Ovary (tissue), 9 donors: Measurements from ENCODE around the gene CCDC174. TPM values are rescaled to one million over a fixed set of nuclear protein-coding genes. Genes with fewer than 3 reads are reported as not detected.

ENCODE experiments used
- DNase-seq, 5 donors: peaks; one replicate each; pipeline ENCODE4 v3.0.0-alpha.2; 2019 to 2020
- H3K27ac ChIP-seq, 2 donors: fragments of 200-600 bp; one replicate each; pipeline versions ENCODE4 v1.5.1 to v1.8.0; 2019 to 2022
- H3K27me3 ChIP-seq: fragments of 200-600 bp; one replicate; pipeline ENCODE4 v1.8.0; 2022
- H3K36me3 ChIP-seq: fragments of 200-600 bp; sonication (generic); one replicate; pipeline ENCODE4 v1.5.1; 2019
- H3K4me1 ChIP-seq: one replicate; pipeline ENCODE4 v1.8.1; 2013; ENCODE audit warnings: mild to moderate bottlenecking, moderate library complexity; ENCODE audit not compliant: insufficient read depth
- H3K4me3 ChIP-seq: fragments of 200-600 bp; sonication (generic); one replicate; pipeline ENCODE4 v1.5.1; 2017
- H3K9me3 ChIP-seq, 2 donors: fragments of 200-600 bp in 1 of 2; sonication (generic) in 1 of 2; one replicate each; pipeline versions ENCODE4 v1.5.1 to v1.8.1; 2013 to 2019; ENCODE audit warnings: mild to moderate bottlenecking in 1 of 2, moderate library complexity in 1 of 2
- CTCF ChIP-seq, 3 donors: fragments of 450-650 bp in 2 of 3; fragments of 200-600 bp in 1 of 3; IDR thresholded peaks; one replicate each; pipeline versions ENCODE4 v1.5.1 to v1.8.0; 2016 to 2022; ENCODE audit warnings: antibody characterized with exemption in 3 of 3, mild to moderate bottlenecking in 1 of 3
- EP300 ChIP-seq: sonication (generic); formaldehyde crosslinking; IDR thresholded peaks from one replicate; pipeline ENCODE4 v1.6.1; 2017; ENCODE audit warnings: antibody characterized with exemption
- POLR2A ChIP-seq: fragments of 450-650 bp; IDR thresholded peaks from one replicate; pipeline ENCODE4 v1.6.1; 2017; ENCODE audit warnings: antibody characterized with exemption, mild to moderate bottlenecking, moderate library complexity
- WGBS, 3 donors: extraction: QIAGEN DNeasy Blood & Tissue Kit in 1 of 3; methylation state at CpG; one replicate each; pipeline versions ENCODE4 v1.1.5 to v1.1.7; 2013 to 2017; 5-methylcytosine and 5-hydroxymethylcytosine counted together
- intact Hi-C, 4 donors: fragments of 100-400 bp; cut with DNase I; formaldehyde crosslinking; loops; one replicate each; pipeline versions ENCODE4 v1.11.0 to v1.15.1; 2022 to 2023
- polyA plus RNA-seq, 2 donors: library from polyadenylated mRNA; stranded (reverse); fragments of 200-250 nt in 1 of 2; fragments of 350-450 nt in 1 of 2; fragmentation: Illumina TruSeq in 1 of 2; extraction: RNeasy Lipid Tissue Mini Kit (QIAGEN cat#74804) in 1 of 2; gene quantifications; one replicate each; pipeline ENCODE4 v1.2.3, GENCODE V29; 2013 to 2014
- total RNA-seq, 7 donors: library from RNA; depleted of rRNA in 2 of 7; stranded (reverse); fragments of >200 nt in 2 of 7; fragmentation: NEBNext Ultra II Directional in 3 of 7; extraction: Animal tissue kit (Norgen Biotek cat#: 25700) in 3 of 7; gene quantifications; one replicate each; pipeline versions ENCODE4 v1.1.0 to v1.2.4, GENCODE V29; 2016 to 2023
- donor health status: DM: no; HTN: no; CAD: no; lungs with moderate emphysema.
- donor health status: DM: no; HTN: no; CAD: no.
- donor health status: Bipolar disorder and iron deficiency.
- donor health status: DM: yes; HTN: yes; CAD: no.
- donor health status: DM: no; HTN: no; CAD: no.
- donor health status: DM: yes; HTN: yes; CAD: no.

Gene CCDC174
- total and polyA plus RNA-seq, 9 donors, result 18.8 to 35.5 (median 25.2) TPM

- Histone ChIP-seq H3K27me3 (no peaks in the 10 kb centered on the region), H3K4me3 (no peak overlapping the region), H3K36me3 (no peaks in the 10 kb centered on the region), H3K9me3 (no peaks in the 10 kb centered on the region), H3K27ac (no peak overlapping the region), H3K4me1 (no peaks in the 10 kb centered on the region)
- DNase-seq, result no peak
- intact Hi-C loops, result loop anchor here in 2 of 4 donors (5.0 to 10.0 kb wide), 2 partner anchors 108 to 235 kb away; no protein-coding TSS in a partner anchor
- TF ChIP-seq CTCF (IDR thresholded peaks at IDR 0.05) (no peak), POLR2A (no peak), EP300 (no peak)
- WGBS, 3 donors, result 51 to 77% (median 65%) methylated on average over 4 of the region's 4 CpGs
Measured at GRCh38 chr3:14676881-14677280, 25.3 kb downstream of the CCDC174 start.

- no peak overlapping the region for H3K27ac ChIP-seq
- no peak overlapping the region for H3K4me3 ChIP-seq
- no peaks in the 10 kb centered on the region for H3K9me3 ChIP-seq
- 49 to 63% (median 53%) methylated on average over 7 of the region's 7 CpGs for WGBS, 3 donors
- no peaks in the 10 kb centered on the region for H3K4me1 ChIP-seq
- intact Hi-C loops, result loop anchor here in 2 of 4 donors (5.0 to 10.0 kb wide), 2 partner anchors 107 to 234 kb away; no protein-coding TSS in a partner anchor
- no peak for TF ChIP-seq CTCF (IDR thresholded peaks at IDR 0.05)
- TF ChIP-seq POLR2A, result no peak
- no peak for TF ChIP-seq EP300
- no peaks in the 10 kb centered on the region for H3K36me3 ChIP-seq
- no peak for DNase-seq
- no peaks in the 10 kb centered on the region for H3K27me3 ChIP-seq
Measured at GRCh38 chr3:14678015-14678503, 26.5 kb downstream of the CCDC174 start.

GRCh38 chr3:14680115-14680514 is 28.6 kb downstream of the CCDC174 start:
- 84 to 91% (median 89%) methylated on average over 1 of the region's 1 CpG for WGBS, 3 donors
- DNase-seq, result no peak
- Histone ChIP-seq H3K4me1 (no peaks in the 10 kb centered on the region), H3K27me3 (no peaks in the 10 kb centered on the region), H3K9me3 (no peaks in the 10 kb centered on the region), H3K4me3 (no peak overlapping the region), H3K27ac (no peak overlapping the region), H3K36me3 (no peaks in the 10 kb centered on the region)
- no peak for TF ChIP-seq POLR2A
- TF ChIP-seq CTCF (IDR thresholded peaks at IDR 0.05), result no peak
- TF ChIP-seq EP300, result no peak
- intact Hi-C loops, result no loop called here

- Histone ChIP-seq H3K36me3 (no peaks in the 10 kb centered on the region), H3K4me1 (no peaks in the 10 kb centered on the region), H3K9me3 (no peaks in the 10 kb centered on the region), H3K27me3 (no peaks in the 10 kb centered on the region), H3K4me3 (no peak overlapping the region), H3K27ac (no peak overlapping the region)
- intact Hi-C loops, result no loop called here
- TF ChIP-seq POLR2A (no peak), EP300 (no peak), CTCF (IDR thresholded peaks at IDR 0.05) (no peak)
- DNase-seq, result no peak
- WGBS, 3 donors, result 20 to 39% (median 28%) methylated on average over 2 of the region's 2 CpGs
Measured at GRCh38 chr3:14680716-14681115, 29.2 kb downstream of the CCDC174 start.
